GM10248 (cell line): ENCODE data around the gene PSEN2.
A peak's percentile ranks its signal among the peaks of the same experiment; 100 is the strongest.

Experiments used
- CTCF ChIA-PET: fragments of 300-600 bp; sonication (Branson Sonifier 250); formaldehyde crosslinking; extraction: SDS; loops from one replicate; lab custom pipeline; 2021; ENCODE audit warnings: antibody characterized with exemption; lab: Yijun Ruan, JAX
- POLR2A ChIA-PET: fragments of 350-650 bp; sonication (Branson Sonifier 250); formaldehyde crosslinking; extraction: SDS; loops from one replicate; lab custom pipeline; 2020; ENCODE audit warnings: antibody characterized with exemption; lab: Yijun Ruan, JAX
- DNase-seq: peaks from one replicate; pipeline ENCODE4 v3.0.0; 2012; ENCODE audit errors: extremely low spot score
- CTCF ChIP-seq: IDR thresholded peaks from 2 replicates; pipeline ENCODE4 v1.5.1; 2012; ENCODE audit warnings: mild to moderate bottlenecking, low read depth; ENCODE audit errors: extremely low read depth, missing control alignments, control extremely low read depth

The PSEN2 gene

DNA sequence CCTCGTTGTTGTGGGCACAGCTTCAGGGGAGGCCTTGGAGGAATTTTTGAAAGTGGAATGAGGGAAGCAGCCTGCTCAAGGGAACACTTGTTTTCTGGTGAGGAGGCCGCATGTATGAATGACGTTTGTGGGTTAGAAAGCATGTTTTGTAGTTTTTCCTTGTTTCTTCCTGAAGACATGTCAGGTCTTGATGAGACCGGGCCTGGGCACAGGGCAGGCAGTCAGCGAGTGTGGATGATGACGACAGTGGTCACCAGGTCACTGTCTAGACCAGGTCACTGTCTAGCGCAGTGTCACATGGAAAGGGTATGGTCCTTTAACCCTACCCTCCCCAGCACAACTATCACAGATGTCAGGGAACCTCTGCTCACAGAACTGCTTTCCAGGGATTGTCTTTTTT, 7.3 kb downstream of the PSEN2 start:
- DNase-seq = no peak
- CTCF ChIA-PET = interaction anchor here (0.9 to 1.6 kb wide), 3 partner anchors 14 to 30 kb away, joined by 3 to 4 read pairs (median 3); no protein-coding TSS in a partner anchor
- no peak for TF ChIP-seq CTCF
- POLR2A ChIA-PET = no interaction called here

DNA sequence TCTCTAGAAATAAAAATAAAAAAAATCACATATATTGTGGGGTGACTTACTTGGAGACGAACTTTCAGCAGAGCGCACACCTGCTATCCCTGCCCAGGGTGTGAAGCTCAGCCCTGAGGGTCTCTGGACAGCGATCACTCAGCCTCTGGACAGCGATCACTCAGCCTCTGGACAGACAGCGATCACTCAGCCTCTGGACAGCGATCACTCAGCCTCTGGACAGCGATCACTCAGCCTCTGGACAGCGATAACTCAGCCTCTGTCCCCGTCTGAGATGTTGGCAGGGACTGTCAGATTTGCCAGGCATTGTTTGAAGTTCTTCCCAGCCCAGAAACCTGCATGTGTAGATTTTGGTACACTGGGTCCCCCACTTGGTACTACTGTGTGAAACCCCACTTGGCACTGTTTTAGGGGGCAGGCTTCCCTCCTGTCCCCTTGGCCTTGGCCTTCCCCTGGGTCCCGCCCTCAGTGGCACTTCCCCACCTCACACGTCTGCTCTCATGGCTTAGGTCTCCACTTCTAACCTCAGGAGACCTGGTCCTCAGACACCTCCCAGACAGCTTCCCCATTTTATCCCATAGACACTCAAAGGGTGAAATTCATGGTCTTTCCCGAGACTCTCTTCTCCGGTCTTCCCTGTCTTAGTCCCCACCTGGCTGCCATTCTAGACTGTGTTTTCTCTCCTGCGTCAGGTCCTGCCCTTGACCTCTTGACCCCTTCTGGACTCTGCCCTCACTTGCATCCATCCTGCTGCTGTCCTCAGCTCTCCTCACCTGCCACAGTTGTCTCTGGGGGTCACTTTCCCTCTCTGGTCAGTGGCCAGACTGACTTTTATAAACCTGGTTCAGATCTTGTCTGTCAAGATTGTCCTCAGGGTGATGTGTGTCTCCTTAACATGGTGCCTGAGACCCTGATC, 10.2 kb downstream of the PSEN2 start:
- CTCF ChIA-PET = interaction anchor here (1.5 kb wide), 1 partner anchor 9 kb away, joined by 4 read pairs; no protein-coding TSS in a partner anchor
- DNase-seq = no peak
- POLR2A ChIA-PET = no interaction called here
- TF ChIP-seq CTCF = no peak

- DNase-seq = no peak
- ChIA-PET CTCF (no interaction called here), POLR2A (no interaction called here)
- no peak for TF ChIP-seq CTCF
Observed at GRCh38 chr1:226881515-226882185, 11.2 kb downstream of the PSEN2 start.

- no peak for DNase-seq
- no peak for TF ChIP-seq CTCF
- POLR2A ChIA-PET = no interaction called here
- CTCF ChIA-PET = interaction anchor here (0.9 to 1.7 kb wide), 9 partner anchors 9 to 333 kb away, joined by 3 to 8 read pairs (median 4); partner anchors contain the start of gene PSEN2
Observed at GRCh38 chr1:226882187-226882586, 11.8 kb downstream of the PSEN2 start.

GRCh38 chr1:226882631-226883409, 12.4 kb downstream of the PSEN2 start:
- ChIA-PET CTCF (interaction anchor here (0.9 to 1.7 kb wide), 11 partner anchors 8 to 333 kb away, joined by 3 to 8 read pairs (median 3); partner anchors contain the start of gene PSEN2), POLR2A (interaction anchor here (0.6 kb wide), 1 partner anchor 1037 kb away, joined by 7 read pairs; no protein-coding TSS in a partner anchor)
- DNase-seq = peak; percentile 83
- no peak for TF ChIP-seq CTCF
